SK-N-DZ (cell line): ENCODE measurements around the gene CAPS.
"Not testable (repeated sequence)": the region's sequence is repeated elsewhere in the genome, so short reads cannot be mapped to it uniquely, and the experiment has no call there.

Experiments
- DNase-seq: peaks from one replicate; pipeline ENCODE4 v3.0.0-alpha.2; 2015; ENCODE audit warnings: low spot score

Gene CAPS

DNA sequence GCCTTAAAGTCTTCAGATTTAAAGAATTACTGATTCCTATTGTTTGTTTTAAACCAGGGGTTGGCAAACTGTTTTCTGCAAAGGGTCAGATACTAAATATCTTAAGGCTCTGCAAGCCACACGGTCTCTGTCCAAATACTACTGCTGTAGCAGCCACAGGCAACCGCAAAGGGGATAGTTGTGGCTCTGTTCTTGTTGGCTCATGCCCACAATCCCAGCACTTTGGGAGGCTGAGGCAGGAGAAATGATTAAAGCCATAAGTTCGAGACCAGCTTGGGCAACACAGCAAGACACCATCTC lies 41.5 kb downstream of the CAPS start:
- no peak for DNase-seq

GRCh38 chr19:5956323-5956722 lies 42.3 kb downstream of the CAPS start:
- DNase-seq, result no peak

- no peak for DNase-seq
Measured at GRCh38 chr19:5956728-5957127, 42.7 kb downstream of the CAPS start.

DNA sequence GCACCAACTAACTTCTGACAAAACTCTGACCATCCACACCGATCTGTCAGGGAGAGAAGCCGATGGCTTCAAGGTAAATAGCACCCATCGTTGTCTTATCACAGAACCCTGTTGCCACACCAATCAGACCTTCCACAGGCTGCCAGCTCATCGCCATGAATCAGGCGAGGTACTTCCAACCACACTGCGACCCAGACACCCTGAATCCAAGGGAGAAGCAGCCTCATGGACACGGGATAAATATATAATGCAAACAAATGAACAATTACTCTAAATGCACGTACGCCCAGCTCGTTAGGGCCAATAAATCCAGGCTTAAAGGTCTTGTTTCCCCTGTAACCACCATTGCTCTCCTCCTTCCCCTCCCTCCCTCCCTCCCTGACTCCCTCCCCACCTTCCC lies 43.1 kb downstream of the CAPS start:
- no peak for DNase-seq

DNA sequence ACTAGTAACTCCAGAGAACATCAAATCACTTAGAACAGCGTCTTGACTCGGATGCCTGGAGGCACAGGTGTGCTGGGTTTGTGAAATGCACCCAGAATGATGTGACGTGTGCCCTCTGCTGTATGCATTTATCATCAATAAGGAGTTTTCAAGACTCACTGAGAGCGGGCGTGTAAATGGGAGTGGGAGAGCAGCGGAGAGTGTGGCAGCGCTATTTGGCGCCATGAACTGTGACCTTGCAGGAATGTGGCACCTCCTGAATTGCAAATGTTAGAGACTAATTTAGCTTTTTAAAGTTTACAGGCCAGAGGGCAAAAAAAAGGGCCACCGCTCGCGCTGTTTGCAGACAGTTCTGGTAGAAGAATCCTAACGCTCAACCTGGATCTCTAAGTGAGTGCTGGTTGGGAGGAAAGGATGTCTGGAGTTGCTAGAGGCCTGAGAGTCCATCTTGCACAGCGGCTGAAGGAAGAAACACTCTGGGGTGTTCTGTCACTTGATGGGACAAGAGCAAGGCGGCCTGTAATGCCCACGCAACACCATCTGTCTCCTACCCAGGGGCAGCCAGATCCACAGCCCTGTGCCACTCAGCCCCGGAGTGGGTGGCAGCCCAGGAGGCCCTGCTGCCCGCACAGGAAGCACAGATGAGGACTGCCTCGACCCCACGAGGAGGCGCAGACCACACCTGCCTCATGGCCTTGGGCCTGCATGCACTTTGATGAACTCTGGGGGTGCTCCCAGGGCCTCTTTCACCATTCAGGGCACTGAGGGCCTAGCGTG lies 44.2 kb downstream of the CAPS start:
- no peak for DNase-seq

- DNase-seq, result no peak
Measured at GRCh38 chr19:5958851-5959122, 44.7 kb downstream of the CAPS start.

DNA sequence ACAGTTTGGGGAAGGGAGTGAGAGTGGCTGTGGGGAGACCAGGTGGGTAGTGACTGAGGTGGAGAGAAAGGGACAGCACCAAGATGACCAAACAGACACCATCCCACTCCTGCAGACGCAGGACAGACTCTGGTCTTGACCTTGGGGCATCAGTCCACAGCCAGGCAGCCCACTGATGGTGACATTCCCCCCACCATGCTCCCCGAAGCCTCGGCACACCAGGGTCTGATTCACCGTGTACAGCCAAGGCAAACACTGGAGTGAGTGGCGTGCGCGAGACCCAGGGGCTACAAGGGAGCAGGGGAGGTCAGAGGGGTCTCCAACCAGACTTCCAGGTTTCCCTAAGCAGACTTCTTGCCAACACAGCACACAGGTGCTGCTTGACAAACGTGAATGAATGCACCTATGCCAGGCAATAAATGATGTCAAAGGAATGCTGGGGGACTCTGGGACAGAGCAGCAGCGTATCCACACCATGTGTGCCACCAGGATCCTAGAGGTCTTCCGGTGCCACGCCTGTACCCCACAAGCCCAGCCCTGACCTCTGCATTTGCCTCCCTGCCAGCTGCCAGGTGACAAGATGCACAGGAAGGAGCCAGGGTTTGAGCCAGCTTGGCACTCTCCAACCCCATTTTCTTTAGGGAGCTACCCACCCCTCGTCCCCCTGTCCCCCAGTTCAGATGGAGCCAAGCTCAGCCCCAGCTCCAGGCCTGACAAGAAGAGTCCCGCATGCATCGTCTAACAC lies 45.4 kb downstream of the CAPS start:
- DNase-seq, result no peak

- DNase-seq, result no peak
Measured at GRCh38 chr19:5960005-5961001, 46.2 kb downstream of the CAPS start.

GRCh38 chr19:5961641-5961968 lies 47.6 kb downstream of the CAPS start:
- not testable (repeated sequence) for DNase-seq

DNA sequence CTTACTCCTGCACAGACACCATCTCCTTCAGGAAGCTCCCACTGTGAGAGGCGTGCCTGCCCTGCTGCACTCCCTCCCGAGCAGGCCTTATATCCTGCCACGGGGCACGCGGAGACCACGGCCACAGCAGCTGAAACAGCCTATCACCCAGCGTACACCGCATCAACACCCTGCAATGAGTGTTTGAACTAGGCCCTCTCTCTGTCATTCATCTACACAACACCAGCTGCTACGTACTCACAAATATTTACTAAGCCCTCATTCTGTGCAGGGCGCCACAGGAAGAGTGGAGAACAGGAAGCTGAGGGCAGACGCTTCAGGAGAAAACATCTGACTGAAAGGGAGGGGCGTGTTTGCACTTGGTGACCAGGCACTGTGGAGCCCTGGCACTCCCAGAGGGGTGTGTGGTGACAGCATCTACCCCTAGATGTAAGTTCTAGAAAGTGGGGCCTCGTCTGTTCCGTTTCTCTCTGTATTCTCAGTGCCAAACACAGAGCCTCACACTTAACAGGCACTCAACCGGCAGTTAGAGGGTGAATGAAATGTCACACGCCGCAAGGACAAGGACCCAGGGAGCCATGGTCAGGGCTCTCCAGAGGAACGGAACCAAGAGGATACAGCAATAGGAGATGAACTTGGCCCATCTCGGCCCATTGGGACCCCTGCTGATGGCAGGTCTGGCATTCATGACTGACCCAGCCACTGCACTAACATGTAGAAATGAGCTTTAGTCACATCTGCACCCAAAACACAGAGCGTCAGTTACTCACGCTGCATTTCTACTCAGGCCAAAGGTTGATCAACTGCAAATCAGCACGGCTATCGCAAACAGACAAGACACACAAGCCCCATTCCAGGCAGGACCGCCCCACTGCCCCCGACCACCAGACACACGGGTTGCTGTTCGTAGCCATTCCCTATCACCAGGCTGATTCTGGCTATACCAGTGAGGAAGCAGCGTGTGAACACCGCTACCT lies 48.2 kb downstream of the CAPS start:
- no peak for DNase-seq

- not testable (repeated sequence) for DNase-seq
Measured at GRCh38 chr19:5963259-5963658, 49.2 kb downstream of the CAPS start.

GRCh38 chr19:5963855-5964254 lies 49.8 kb downstream of the CAPS start:
- no peak for DNase-seq

DNA sequence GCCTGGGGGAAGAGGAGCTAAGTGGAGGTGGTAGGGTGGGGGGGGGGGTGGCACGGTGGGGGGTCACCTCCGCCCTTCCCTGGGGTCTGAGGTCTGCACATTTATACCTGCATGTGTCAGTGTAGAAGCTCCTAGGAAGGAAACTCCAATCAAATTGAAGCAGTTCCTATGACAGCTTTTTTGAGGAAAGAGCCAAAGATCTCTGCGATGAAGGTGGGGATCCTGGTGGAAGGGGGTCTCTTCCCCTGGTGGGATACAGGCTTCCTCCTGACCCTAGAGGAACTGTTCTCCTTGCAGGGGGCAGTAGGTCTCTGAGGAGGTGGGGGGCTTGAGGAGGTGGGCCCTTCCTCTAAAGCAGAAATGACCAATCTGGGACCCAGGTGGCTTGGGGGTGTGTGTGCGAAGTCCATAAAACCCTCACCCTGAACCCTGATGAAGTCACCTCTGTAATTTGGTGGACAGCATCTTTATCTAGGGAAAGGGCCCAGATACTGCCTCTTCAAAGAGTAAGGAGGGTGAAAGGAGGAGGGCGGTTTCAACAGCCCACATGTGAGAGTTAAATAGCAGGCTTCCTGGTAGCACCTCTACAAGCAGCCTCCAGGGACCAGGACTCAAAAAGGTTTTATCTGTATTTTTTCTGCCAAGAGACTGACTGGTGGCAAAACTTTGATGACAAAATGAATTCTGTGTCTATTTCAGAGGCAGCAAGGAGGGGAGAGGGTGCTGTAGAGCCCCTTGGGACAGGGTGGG lies 50.9 kb downstream of the CAPS start:
- no peak for DNase-seq
